Ecto neural progenitor cell (in vitro differentiated cells): ENCODE results near the gene CHAC2.
A peak's percentile ranks its signal among the peaks of the same experiment; 100 is the strongest.
"Not testable (repeated sequence)": the region's sequence is repeated elsewhere in the genome, so short reads cannot be mapped to it uniquely, and the experiment has no call there.

Source experiments
- DNase-seq: peaks from one replicate; pipeline ENCODE4 v3.0.0-alpha.2; 2018; ENCODE audit warnings: low spot score

CHAC2 gene

GRCh38 chr2:53778536-53779162, 11.0 kb downstream of the CHAC2 start:
- DNase-seq, result no peak

GRCh38 chr2:53780056-53780455, 12.5 kb downstream of the CHAC2 start:
- no peak for DNase-seq

DNA sequence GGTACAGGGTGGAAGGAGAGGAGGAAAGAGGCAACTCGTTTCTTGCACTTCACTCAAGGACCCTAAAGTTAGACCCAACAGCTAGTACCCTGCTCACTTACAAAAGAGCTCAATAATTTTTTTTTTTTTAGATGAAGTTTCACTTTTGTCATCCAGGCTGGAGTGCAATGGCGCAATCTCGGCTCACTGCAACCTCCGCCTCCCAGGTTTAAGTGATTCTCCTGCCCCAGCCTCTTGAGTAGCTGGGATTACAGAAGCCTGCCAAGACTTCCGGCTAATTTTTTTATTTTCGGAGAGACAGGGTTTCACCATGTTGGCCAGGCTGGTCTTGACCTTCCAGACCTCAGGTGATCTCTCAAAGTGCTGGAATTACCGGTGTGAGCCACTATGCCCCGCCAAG, 15.1 kb downstream of the CHAC2 start:
- DNase-seq, result no peak

- DNase-seq, result no peak
Observed at GRCh38 chr2:53784436-53784835, 16.8 kb downstream of the CHAC2 start.

DNA sequence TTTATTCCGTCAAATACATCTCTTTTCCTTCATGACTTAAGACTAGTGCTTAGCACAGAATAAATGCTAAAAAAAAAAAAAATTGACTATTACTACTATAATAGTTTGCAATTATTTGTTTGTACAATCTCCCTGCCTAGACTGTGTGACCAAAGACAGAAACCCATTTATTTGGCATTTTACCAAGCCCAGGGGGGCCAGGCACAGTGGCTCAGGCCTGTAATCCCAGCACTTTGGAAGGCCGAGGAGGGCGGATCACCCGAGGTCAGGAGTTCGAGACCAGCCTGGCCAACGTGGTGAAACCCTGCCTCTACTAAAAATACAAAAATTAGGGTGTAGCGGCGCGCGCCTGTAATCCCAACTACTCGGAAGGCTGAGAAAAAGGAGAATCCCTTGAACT, 17.8 kb downstream of the CHAC2 start:
- DNase-seq, result no peak

GRCh38 chr2:53786352-53786704, 18.7 kb downstream of the CHAC2 start:
- peak; percentile 60 for DNase-seq

GRCh38 chr2:53786705-53787613, 19.4 kb downstream of the CHAC2 start, which contains the start of the genes ASB3 and ERLEC1:
Gene ASB3 (minus strand): TSS chr2:53786953. CDS start chr2:53765572, 21,381 bp downstream.
Gene ERLEC1 (plus strand): TSS chr2:53787044. CDS start chr2:53787211, 167 bp downstream.
- DNase-seq, result peak; percentile 96

GRCh38 chr2:53787614-53788289, 20.1 kb downstream of the CHAC2 start:
- no peak for DNase-seq

DNA sequence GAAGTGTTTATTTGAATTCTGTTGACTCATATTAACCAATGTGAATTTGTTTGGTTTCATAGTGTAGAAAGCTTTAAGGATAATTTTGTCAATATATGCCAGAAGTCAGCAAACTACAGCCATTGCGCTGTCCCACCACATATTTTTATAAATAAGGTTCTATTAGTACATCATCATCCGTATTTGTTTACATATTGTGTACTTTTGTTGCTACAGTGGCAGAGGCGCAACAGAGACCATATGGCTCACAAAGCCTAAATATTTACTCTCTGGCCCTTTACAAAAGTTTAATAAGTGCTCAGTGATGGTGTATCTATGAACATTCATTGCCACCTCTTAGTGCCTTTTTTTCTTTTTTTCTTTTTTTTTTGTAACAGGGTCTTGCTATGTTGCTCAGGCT, 25.7 kb downstream of the CHAC2 start:
- DNase-seq, result no peak

DNA sequence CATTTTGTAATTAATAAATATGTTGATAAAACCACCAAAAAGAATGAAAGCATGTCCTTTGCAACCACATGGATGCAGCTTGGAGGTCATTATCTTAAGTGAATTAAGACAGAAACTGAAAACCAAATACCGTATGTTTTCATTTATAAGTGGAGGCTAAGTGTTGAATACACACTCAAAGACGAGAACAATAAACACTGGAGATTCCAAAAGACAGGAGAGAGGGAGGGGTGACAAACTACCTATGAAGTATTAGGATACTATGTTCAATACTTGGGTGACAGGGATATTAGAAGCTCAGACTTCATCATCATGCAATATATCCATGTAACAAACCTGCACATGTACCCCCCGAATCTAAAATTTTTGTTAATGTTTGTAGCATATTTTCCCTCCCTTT, 26.2 kb downstream of the CHAC2 start:
- no peak for DNase-seq

DNA sequence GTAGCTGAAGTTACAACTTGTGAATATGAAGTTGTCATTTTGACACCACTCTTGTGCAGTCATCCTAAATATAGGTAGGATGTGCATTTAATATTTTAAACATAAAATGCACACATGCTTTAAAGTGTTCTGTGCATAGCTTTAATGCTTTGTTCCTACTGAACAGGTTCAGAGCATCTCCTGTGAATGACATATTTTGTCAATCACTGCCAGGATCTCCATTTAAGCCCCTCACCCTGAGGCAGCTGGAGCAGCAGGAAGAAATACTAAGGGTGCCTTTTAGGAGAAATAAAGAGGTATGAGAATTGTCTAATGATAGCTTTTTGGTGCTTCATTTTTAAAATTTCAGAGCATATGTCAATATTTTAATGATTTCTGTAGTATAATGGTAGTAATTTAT, 33.9 kb downstream of the CHAC2 start:
- DNase-seq, result no peak

DNA sequence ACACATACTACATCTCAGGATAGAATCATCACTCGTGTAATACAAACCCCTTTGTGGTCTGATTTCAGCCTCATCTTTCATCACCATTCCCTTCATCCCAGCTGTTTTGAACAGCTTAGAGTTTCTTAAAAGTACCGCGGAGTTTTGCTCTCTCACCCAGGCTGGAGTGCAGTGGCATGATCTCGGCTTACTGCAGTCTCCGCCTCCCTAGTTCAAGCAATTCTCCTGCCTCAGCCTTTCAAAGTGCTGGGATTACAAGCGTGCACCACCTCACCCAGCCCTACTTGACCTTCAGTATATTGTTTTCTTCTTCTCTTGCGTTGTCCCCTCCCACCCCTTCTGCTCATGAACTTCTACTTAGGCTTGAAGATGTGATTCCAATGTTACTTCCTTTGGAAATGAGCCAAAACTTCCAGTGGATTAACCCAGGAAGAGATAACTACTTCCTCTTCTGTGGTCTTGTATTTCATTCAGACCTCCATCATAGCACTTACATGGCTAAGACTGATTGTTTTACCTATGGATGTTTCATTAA, 35.1 kb downstream of the CHAC2 start:
- DNase-seq, result no peak

DNA sequence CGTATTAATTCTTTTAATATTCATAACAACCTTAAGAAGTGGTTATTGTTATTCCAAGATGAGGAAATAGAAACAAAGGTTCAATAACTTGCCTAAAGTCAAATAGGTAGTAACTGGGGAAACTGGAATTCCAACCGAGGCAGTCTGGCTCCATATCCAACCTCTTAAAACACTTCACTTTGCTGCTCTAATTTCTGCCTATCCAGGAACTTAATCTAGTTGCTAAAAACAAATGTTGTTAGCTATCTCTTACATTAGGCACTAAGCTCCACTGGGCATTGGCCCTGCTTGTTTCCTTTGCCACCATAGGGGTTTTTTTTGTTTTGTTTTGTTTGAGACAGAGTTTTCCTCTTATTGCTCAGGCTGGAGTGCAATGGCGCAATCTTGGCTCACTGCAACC, 44.0 kb downstream of the CHAC2 start:
- no peak for DNase-seq

DNA sequence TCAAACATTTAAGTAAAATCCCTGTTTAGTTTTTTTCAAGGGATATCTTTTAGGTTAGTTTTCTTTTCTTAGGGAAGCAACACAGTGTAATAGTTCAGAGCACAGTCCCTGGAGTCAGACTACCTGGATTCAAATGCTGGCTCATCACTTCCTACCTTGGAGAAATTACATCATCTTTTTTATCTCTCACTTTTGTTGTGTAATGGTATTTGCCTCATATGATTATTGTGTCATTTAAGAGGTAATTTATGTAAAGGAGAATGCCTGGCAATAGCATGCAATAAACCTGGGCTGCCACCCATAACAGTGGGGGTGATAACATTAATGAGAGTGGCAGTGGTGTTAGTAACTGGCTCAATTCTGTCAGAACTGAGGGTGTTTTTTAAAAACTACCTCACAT, 45.5 kb downstream of the CHAC2 start:
- no peak for DNase-seq

DNA sequence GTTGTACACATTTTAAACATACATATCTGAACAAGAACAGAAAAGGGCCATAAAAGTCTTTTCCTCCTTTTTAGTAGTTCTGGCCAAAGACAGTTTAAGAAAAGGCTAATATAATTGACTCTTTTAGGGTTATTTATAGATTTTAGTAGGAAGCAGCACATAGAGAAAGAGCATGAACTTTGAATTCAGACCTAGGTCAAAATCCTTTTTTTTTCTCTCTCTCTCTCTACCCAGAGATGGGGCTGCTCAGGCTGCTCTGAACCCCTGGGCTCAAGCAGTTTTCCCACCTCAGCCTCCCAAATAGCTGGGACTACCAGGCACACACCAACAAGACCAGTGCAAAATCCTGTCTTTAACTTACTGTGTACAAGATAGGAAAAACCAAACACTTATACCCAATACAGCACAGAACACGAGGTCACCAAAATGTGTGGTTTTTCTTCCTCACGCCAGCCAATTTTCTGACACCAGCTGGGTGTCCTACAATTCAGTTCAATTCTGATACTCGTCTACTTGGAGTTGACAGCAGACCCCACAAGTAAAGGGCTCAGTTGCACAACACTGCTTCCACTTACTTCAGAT, 51.3 kb downstream of the CHAC2 start:
- DNase-seq, result no peak

DNA sequence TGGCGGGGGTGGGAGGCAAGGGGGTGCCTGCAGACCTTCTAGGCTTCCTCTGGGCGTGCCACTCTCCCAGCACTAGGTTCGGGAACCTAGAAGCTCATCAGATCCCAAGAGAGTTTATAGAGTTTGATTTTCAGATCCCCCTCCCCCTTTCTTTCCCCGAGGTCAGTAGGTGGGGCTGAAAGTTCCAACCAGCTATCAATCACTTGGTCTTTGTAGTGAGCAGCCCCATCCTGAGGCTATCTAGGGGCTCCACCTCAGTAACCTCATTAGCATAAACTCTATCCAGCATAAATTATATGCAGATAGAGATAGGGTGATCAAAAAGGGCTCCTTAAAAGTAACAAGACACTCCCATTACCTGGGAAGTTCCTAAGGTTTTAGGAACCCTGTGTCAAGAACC, 52.0 kb downstream of the CHAC2 start:
- DNase-seq, result no peak

DNA sequence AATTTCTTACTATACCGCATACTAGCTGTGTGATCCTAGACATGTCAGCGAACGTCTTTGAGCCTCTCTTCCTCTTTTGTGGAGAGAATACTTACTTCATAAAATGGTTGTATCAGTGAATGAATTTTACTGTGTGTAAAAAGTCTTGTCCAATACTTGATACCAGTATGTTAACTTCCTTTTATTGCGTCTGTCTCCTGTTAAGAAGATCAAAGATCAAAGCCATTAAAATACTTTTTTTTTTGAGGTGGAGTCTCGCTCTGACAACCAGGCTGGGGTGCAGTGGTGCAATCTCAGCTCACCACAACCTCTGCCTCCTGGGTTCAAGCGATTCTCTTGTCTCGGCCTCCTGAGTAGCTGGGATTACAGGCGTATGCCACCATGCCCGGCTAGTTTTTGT, 52.4 kb downstream of the CHAC2 start:
- DNase-seq, result no peak

DNA sequence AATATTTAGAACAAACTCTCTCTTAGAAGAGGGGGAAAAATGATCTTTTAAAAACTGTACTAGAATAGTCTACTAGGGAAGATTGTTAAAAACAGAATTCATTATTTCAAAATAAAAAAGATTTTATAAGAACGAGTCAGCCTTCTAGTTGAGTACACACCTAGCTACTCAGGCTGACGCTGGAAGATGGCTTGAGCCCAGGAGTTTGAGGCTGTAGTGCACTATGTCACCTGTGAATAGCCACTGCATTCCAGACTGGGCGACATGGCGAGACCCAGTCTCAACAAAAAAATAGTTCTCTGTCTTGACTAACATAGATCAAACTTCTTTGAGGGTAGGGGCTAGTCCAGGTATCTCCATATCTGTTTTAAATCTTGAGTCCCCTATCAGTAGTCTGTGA, 53.1 kb downstream of the CHAC2 start:
- no peak for DNase-seq

DNA sequence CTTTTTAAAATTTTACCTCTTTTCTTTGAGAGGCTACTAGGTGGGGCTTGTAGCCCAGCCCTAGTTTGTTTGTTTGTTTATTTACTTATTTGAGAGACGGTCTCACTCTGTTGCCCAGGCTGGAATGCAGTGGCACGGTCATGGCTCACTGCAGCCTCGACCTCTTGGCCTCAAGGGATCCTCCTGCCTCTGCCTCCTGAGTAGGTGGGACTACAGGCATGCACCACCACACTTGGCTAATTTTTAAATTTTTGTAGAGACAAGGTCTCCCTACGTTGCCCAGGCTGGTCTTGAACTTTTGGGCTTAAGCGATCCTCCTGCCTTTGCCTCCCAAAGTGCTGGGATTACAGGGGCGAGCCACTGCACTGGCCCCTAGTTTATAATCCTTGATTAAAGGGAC, 54.2 kb downstream of the CHAC2 start:
- no peak for DNase-seq

GRCh38 chr2:53823639-53824038, 56.0 kb downstream of the CHAC2 start:
- DNase-seq, result not testable (repeated sequence)
